Measurements from ENCODE around the gene SUGP2. TPM values are rescaled to one million over a fixed set of nuclear protein-coding genes. Genes with fewer than 3 reads are reported as not detected.

SUGP2 gene
- total RNA-seq, 1 experiment from 2014 or later = 29.9 TPM

- DNase-seq (ENCODE audit: extremely low read depth, low read depth) = no peak
These were observed 40.2 kb downstream of the SUGP2 start for GRCh38 chr19:18993115-18993514.

GRCh38 chr19:18992696-18993095 is 40.6 kb downstream of the SUGP2 start:
- DNase-seq (ENCODE audit: extremely low read depth, low read depth) = no peak

GRCh38 chr19:18991468-18991867 is 41.8 kb downstream of the SUGP2 start:
- DNase-seq (ENCODE audit: extremely low read depth, low read depth) = no peak

GRCh38 chr19:18991006-18991405 is 42.3 kb downstream of the SUGP2 start:
- DNase-seq (ENCODE audit: extremely low read depth, low read depth) = no peak

- no peak for DNase-seq (ENCODE audit: extremely low read depth, low read depth)
These were observed 43.1 kb downstream of the SUGP2 start for GRCh38 chr19:18990128-18990708.

DNA sequence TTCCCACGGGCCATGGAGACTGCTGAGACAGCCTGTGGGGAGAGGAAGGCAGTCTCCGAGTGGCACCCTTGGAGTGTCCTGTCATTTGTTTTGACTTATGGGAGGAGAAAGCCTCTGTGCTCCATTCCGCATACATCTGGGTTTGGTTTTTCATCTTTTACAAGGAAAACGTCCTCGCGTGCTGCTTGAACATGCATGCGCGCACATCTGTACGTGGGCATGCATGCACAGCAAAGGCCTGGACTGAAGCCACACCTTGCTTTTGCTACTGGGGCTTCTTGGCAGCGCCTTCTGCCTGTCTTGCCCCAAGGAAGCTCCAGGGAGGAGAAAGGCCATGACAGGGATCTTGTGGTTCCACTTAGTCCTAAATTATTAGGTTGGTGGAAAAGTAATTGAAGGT is 44.0 kb downstream of the SUGP2 start:
- DNase-seq (ENCODE audit: extremely low read depth, low read depth) = no peak

DNA sequence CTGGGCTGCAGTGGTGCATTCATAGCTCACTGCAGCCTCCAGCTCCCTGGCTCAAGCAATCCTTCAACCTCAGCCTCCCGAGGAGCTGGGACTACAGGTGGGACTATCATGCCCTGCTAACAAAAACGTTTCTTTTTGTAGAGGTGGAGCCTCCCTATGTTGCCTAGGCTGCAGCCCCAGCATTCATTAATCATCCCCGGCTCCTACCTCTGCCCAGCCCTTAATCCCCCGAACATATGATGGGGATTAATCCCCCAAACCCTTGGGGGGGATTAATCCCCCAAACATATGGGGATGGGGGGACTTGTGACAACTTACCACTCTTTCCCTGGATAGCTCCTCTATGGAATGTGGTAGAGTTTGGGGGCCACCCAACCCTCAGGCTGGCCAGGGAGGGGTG is 45.9 kb downstream of the SUGP2 start:
- DNase-seq (ENCODE audit: extremely low read depth, low read depth) = no peak

DNA sequence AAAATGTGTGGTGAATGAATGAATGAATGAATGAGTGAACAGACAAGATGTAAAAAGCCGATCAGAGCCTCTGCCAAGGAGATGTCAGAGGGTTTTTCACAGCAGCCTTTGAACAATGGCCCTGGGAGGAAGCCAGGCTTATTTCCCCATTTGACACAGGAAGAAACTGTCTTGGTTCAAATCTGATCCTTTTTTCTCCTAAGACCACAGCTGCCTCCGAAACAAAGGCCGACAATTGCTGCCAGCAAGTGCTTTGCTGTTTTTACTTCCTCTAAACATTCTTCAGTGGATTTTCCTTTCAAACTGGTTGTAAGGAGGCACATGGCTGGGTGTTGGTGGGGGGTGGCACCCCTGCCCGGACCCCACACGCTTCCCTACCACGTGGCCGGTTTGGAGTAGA is 48.1 kb downstream of the SUGP2 start:
- DNase-seq (ENCODE audit: extremely low read depth, low read depth) = no peak

GRCh38 chr19:18984251-18984650 is 49.1 kb downstream of the SUGP2 start:
- no peak for DNase-seq (ENCODE audit: extremely low read depth, low read depth)

GRCh38 chr19:18982669-18983068 is 50.6 kb downstream of the SUGP2 start:
- DNase-seq (ENCODE audit: extremely low read depth, low read depth) = no peak

DNA sequence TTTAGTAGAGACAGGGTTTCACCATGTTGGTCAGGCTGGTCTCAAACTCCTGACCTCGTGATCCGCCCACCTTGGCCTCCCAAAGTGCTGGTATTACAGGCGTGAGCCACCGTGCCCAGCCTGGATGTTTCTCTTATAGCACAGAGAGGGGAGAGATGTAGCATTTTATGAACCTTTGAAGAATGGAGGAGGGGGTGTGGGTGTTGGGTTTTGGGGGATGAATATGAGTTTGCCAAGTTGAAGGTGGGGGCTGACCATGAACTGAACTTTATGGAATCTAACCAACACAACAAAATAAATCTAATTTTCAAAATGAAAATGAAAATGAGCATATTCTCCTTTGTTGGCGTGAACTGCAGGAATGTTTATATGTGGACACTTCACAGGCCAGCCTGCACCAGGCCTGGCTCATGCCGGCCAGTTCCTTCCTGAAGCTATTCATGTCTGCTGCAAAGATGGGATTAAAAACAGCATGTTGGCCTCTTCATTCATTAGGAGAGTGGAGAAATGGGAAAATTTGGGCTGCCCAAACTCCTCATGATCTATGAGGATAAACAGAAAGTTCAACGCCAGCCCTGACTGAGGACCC is 52.8 kb downstream of the SUGP2 start:
- no peak for DNase-seq (ENCODE audit: extremely low read depth, low read depth)

DNA sequence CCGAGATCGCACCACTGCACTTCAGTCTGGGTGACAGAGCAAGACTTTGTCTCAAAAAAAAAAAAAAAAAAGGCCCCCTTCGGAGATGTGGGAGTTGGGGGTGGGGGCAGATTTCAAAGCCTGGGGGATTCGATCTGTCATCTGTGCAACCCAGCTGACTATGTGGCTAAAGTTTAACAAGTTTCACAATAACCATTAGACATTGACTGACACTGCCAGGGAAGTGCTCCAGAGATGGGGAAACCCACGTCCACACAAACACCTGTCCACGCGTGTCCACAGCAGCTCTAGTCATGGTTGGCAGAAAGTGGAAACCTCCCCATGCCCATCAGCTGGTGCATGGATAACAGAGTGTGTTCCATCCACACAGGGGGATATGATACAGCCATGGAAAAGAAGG is 54.7 kb downstream of the SUGP2 start:
- no peak for DNase-seq (ENCODE audit: extremely low read depth, low read depth)

- no peak for DNase-seq (ENCODE audit: extremely low read depth, low read depth)
These were observed 57.4 kb downstream of the SUGP2 start for GRCh38 chr19:18975869-18976268.

DNA sequence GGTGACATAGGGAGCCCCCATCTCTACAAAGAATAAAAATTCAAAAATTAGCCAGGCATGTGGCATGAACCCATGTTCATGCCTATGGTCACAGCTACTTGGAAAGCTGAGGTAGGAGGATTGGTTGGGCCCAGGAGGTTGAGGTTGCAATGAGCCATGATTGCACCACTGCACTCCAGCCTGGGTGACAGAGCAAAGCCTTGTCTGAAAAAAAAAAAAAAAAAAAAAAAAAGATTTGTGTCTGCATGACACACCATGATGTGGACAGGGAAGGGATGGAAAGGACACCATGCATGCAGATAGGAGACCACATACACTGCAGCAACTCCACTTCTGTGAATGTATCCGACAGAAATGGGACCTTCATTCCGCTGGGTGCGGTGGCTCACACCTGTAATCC is 58.3 kb downstream of the SUGP2 start:
- no peak for DNase-seq (ENCODE audit: extremely low read depth, low read depth)

DNA sequence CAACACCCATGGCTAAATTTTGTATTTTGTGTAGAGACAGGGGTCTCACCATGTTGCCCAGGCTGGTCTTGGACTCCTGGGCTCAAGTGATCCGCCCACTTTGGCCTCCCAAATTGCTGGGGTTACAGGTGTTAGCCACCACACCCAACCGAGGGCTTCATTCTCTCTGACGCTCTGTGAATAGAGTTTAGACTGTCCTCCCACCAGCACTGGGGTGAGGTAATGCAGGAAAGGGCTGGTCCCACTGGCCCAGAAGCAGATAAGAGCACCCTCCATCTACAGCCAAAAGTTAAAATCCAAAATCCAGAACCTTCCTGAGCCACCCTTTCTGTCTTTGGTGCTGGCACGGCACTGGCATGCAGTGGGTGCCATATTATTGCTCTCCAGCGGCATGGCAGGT is 60.5 kb downstream of the SUGP2 start:
- no peak for DNase-seq (ENCODE audit: extremely low read depth, low read depth)

DNA sequence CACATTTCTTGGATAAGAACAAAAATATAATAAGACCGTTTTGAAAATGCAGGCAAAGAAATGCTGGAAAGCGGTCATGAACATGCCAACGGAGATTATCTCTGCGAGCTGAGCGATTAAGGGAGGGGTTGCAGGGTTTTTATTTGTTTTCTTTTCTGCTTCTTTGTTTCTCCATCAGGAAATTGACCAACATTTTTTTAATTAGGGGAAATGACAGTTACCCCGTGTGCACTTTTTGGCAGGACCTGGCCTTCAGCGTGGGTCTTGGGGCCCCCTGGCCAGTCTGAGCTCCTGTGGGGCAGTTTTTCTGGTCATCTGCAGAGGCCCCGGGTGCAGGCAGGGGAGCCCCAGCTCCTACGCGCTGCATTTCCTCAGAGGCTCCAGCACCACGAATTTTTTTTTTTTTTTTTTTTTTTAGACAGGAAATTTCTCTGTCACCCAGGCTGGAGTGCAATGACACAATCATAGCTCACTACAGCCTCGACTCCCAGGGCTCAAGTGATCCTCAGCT is 61.0 kb downstream of the SUGP2 start:
- DNase-seq (ENCODE audit: extremely low read depth, low read depth) = no peak

GRCh38 chr19:18969931-18970659 is 63.2 kb downstream of the SUGP2 start:
- DNase-seq (ENCODE audit: extremely low read depth, low read depth) = no peak

DNA sequence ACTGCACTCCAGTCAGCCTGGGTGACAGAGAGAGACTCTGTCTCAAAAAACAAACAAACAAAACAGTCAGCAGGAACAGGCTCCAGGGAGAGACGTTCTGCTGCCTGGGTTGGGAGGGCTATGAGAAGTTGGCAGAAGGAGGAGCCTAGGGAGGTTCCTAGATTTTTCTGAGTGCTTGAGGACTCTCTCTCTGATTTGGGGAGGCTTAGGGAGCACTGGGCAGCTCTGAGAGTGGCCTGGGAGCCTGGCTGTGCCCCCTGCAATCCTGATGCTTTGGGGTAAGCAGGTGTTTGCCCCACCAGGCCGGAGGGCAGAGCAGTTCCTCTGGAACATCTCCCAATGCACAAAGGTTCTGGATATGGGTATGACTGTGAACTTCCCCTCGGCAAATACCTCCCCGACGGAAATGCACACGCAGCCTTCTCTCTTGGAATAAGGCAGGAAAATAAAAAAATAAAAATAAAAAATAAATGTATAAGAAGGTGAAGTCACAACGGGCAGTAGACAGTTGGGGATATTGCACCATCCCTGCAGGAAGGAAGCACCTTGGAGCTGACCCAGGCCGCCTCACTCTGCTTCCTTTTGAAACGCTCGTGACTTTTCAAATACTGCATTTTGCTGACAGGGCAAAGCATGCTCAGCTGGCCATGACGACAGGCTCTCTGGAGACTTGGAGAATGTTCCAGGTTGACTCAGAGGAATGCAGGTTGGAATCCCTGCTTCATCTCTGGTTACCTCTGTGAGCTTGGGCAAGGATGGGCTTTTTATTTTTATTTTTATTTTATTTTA is 65.8 kb downstream of the SUGP2 start:
- DNase-seq (ENCODE audit: extremely low read depth, low read depth) = no peak

DNA sequence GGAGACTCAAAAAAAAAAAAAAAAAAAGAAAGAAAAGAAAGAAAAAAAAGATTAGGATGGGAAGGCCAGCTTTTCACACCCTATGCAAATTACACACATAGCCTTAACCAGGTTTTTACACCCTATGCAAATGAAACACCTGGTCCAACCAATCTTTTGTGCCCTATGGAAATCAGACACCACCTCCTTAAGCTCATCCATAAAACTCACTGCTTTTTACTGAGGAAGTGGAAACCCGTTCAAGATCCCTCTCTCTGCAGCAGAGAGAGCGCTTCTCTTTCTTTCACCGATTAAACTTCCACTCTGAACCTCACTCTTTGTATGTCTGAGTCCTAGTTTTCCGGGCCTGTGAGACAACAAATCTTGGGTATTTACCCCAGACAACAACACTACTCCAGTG is 67.0 kb downstream of the SUGP2 start:
- DNase-seq (ENCODE audit: extremely low read depth, low read depth) = no peak

- no peak for DNase-seq (ENCODE audit: extremely low read depth, low read depth)
These were observed 69.2 kb downstream of the SUGP2 start for GRCh38 chr19:18964121-18964520.

Data from NCI-H460 (cell line).